Measurements from ENCODE around the gene UBA52. TPM values are rescaled to one million over a fixed set of nuclear protein-coding genes. Genes with fewer than 3 reads are reported as not detected.
A peak's percentile ranks its signal among the peaks of the same experiment; 100 is the strongest.

The UBA52 gene
- total and polyA plus RNA-seq, 2 of the 13 experiments (the other 11 are each of a cell fraction or from before 2014, with no cell fraction given): 959 to 1,782 TPM

DNA sequence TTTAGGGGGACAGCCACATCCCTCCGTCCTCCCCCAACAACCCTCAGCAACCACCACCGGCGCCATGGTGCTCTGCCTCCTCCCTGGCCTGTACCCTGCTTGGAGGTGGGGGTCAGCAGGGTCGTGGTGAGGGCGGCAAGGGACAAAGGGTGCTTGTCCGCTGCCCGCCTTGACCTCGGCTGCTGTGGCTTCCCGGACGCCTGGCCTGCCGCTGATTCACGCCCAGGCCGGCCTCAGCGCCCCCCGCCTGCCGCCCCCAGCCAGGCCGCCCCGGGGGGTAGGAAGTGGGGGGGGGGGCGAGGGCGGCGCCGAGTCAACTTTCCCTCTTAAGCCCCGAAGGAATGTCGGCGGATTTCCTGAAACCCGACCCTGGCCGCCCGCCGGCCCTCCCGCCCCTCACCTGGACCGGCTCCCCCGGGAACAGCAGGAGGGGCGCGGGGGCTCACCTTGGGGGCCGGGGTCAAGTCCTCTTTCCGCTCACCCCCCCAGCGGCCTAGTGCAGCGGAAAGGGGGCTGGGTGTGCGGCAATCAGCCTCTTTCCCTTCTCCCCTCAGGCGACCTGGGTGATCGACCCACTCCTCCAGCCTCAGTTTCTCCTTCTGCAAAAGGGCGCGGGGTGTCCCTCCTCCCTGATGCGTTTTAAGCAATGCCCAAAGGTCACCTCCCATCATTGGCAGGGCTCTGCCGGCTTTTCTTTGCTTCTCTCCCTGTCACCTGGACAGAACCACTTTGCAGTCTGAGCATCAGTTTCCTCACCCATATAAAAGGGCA is 39.1 kb downstream of the UBA52 start (continued):
- TF ChIP-seq STAT5B (CRISPR knock-in tag; IDR thresholded peaks at IDR 0.05) (0 out of 2 replicates have a peak, but pooled peaks have one; percentile 57), MIXL1 (CRISPR knock-in tag; IDR thresholded peaks at IDR 0.05) (no peak), GATAD1 (CRISPR knock-in tag; IDR thresholded peaks at IDR 0.05) (peak; percentile 48), HNF4A (CRISPR knock-in tag; IDR thresholded peaks at IDR 0.05) (peak; percentile 30; the same call in 1 of the 2 replicates), XRCC5 (optimal IDR thresholded peaks at IDR 0.05; ENCODE audit: low read length) (peak; percentile 11), TMF1 (CRISPR knock-in tag; IDR thresholded peaks at IDR 0.05; ENCODE audit: low read depth) (0 out of 2 replicates have a peak, but pooled peaks have one; percentile 40), ZNF446 (CRISPR knock-in tag; IDR thresholded peaks at IDR 0.05) (peak; percentile 74; the same call in 1 of the 2 replicates), POLR2AphosphoS5 (IDR thresholded peaks at IDR 0.05; ENCODE audit: low read depth, low read length) (peak; percentile 33; the same call in 1 of the 2 replicates), MED13 (CRISPR knock-in tag; IDR thresholded peaks at IDR 0.05) (peak; percentile 63; the same call in 1 of the 2 replicates), XBP1 (CRISPR knock-in tag; IDR thresholded peaks at IDR 0.05) (no peak), ZNF598 (CRISPR knock-in tag; IDR thresholded peaks at IDR 0.05; ENCODE audit: borderline replicate concordance) (no peak), ZNF552 (CRISPR knock-in tag; IDR thresholded peaks at IDR 0.05; ENCODE audit: borderline replicate concordance) (no peak; the same call in 1 of the 2 replicates)
- TF ChIP-seq, protein P1, sequence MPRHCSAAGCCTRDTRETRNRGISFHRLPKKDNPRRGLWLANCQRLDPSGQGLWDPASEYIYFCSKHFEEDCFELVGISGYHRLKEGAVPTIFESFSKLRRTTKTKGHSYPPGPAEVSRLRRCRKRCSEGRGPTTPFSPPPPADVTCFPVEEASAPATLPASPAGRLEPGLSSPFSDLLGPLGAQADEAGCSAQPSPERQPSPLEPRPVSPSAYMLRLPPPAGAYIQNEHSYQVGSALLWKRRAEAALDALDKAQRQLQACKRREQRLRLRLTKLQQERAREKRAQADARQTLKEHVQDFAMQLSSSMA (CRISPR knock-in tag; IDR thresholded peaks at IDR 0.05): no peak
- TF ChIP-seq, protein P2, sequence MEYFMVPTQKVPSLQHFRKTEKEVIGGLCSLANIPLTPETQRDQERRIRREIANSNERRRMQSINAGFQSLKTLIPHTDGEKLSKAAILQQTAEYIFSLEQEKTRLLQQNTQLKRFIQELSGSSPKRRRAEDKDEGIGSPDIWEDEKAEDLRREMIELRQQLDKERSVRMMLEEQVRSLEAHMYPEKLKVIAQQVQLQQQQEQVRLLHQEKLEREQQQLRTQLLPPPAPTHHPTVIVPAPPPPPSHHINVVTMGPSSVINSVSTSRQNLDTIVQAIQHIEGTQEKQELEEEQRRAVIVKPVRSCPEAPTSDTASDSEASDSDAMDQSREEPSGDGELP (IDR thresholded peaks at IDR 0.05; ENCODE audit: borderline replicate concordance, low read depth): peak; percentile 55; the same call in 1 of the 2 replicates
- TF ChIP-seq, protein P3, sequence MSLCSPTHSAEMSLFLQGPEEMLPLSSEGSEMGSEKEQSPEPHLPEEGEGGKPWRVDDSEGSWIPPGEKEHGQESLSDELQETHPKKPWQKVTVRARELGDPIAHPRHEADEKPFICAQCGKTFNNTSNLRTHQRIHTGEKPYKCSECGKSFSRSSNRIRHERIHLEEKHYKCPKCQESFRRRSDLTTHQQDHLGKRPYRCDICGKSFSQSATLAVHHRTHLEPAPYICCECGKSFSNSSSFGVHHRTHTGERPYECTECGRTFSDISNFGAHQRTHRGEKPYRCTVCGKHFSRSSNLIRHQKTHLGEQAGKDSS (CRISPR knock-in tag; IDR thresholded peaks at IDR 0.05; ENCODE audit: borderline replicate concordance, low read depth): no peak
- TF ChIP-seq, protein P4, sequence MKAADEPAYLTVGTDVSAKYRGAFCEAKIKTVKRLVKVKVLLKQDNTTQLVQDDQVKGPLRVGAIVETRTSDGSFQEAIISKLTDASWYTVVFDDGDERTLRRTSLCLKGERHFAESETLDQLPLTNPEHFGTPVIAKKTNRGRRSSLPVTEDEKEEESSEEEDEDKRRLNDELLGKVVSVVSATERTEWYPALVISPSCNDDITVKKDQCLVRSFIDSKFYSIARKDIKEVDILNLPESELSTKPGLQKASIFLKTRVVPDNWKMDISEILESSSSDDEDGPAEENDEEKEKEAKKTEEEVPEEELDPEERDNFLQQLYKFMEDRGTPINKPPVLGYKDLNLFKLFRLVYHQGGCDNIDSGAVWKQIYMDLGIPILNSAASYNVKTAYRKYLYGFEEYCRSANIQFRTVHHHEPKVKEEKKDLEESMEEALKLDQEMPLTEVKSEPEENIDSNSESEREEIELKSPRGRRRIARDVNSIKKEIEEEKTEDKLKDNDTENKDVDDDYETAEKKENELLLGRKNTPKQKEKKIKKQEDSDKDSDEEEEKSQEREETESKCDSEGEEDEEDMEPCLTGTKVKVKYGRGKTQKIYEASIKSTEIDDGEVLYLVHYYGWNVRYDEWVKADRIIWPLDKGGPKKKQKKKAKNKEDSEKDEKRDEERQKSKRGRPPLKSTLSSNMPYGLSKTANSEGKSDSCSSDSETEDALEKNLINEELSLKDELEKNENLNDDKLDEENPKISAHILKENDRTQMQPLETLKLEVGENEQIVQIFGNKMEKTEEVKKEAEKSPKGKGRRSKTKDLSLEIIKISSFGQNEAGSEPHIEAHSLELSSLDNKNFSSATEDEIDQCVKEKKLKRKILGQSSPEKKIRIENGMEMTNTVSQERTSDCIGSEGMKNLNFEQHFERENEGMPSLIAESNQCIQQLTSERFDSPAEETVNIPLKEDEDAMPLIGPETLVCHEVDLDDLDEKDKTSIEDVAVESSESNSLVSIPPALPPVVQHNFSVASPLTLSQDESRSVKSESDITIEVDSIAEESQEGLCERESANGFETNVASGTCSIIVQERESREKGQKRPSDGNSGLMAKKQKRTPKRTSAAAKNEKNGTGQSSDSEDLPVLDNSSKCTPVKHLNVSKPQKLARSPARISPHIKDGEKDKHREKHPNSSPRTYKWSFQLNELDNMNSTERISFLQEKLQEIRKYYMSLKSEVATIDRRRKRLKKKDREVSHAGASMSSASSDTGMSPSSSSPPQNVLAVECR (CRISPR knock-in tag; IDR thresholded peaks at IDR 0.05; ENCODE audit: borderline replicate concordance): peak; percentile 51; the same call in 1 of the 2 replicates
- TF ChIP-seq, protein P5, sequence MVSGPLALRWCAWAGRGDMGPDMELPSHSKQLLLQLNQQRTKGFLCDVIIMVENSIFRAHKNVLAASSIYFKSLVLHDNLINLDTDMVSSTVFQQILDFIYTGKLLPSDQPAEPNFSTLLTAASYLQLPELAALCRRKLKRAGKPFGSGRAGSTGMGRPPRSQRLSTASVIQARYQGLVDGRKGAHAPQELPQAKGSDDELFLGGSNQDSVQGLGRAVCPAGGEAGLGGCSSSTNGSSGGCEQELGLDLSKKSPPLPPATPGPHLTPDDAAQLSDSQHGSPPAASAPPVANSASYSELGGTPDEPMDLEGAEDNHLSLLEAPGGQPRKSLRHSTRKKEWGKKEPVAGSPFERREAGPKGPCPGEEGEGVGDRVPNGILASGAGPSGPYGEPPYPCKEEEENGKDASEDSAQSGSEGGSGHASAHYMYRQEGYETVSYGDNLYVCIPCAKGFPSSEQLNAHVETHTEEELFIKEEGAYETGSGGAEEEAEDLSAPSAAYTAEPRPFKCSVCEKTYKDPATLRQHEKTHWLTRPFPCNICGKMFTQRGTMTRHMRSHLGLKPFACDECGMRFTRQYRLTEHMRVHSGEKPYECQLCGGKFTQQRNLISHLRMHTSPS (CRISPR knock-in tag; IDR thresholded peaks at IDR 0.05; ENCODE audit: low read depth): no peak
